GM19239 (cell line): ENCODE results near the gene CDH10.

Source experiments
- DNase-seq: peaks from one replicate; pipeline ENCODE4 v3.0.0; 2011; ENCODE audit warnings: low spot score; ENCODE audit not compliant: insufficient read length
- FAIRE-seq: peaks from 2 replicates; lab custom pipeline; 2011; peaks lifted over from hg19 to GRCh38; lab: Jason Lieb, UNC

Gene CDH10

GRCh38 chr5:24606971-24607370 lies 37.8 kb downstream of the CDH10 start:
- no peak for FAIRE-seq
- no peak for DNase-seq

GRCh38 chr5:24602188-24602587 lies 42.6 kb downstream of the CDH10 start:
- DNase-seq, result no peak
- FAIRE-seq, result no peak

- FAIRE-seq (no peak), DNase-seq (no peak)
Observed at GRCh38 chr5:24598956-24599355, 45.8 kb downstream of the CDH10 start.

DNA sequence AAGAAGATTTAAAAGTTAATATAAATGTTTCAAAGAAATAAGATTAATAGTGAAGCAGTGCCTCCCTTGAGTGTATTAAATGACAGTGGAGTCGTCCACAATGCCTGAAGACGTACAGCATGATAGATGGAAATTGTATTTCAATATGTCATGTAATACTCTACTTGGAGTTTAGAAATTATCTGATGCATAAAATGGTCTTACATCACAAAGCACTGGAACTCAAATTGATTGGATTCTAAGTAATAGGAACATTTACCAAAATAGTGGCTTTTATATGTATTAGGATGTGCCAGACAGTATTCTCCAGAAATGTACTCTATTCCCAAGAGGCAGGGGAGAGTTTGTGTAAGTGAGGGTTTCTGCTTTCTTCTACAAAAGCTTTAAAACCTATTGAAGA lies 49.4 kb downstream of the CDH10 start:
- FAIRE-seq, result no peak
- no peak for DNase-seq

DNA sequence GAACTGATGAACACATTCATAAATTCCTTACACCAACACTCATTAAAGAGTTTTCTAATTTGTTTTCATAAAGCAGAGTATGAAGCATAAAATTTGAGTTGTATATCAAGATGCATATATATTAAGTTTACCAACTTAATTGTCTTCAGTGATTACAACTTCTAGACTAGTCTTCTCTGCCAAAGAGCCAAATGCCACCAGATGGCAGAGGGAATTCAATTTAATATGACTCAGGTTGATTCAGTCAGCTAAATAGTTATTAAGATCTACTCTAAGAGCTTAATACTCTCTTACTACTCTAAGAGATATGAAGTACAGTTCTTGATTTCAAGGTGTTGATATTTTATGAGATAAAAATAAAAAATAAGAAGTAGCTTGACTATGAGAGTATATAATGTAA lies 53.4 kb downstream of the CDH10 start:
- no peak for FAIRE-seq

DNA sequence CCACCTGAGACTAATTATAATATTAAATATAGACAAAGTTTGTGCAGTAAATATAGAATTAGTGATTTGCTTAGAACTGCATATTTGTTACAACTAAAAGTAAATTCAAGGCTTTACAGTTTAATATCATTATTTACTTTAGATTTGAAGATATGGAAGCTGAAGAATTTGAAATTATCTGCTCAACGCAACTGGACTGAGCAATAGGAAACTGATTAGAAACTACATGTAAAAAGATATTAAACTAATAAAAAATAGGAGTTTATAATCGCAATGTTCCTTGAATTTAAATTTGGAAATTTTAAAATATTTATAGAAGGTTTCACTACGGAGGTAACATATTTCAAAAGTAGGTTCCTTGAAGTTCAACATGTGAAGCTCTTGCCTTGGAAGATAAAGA lies 55.2 kb downstream of the CDH10 start:
- FAIRE-seq, result no peak

More for the DNA sequence above, 53.4 kb downstream of the CDH10 start:
- DNase-seq, result no peak

DNA sequence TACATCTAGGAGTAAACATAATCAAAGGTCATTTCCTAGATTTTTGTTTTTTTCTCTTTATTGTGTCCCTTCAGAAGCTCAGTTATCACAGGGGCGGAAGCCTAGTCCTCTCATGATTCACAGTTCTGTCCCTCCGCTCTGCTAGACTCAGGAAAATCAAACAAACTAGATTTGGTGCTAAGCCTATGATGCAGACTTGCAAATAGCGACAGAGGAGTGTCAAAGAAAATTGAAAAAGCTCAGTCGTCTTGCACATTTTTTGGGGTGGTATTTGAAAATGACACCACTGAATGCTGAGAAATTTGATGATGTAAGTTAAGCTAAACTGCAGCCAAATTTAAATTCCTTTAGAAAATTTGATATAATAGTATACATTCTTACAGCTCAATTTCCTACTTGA lies 59.0 kb downstream of the CDH10 start:
- DNase-seq, result no peak
- no peak for FAIRE-seq

More for the DNA sequence above, 55.2 kb downstream of the CDH10 start:
- no peak for DNase-seq

- FAIRE-seq (no peak), DNase-seq (no peak)
Observed at GRCh38 chr5:24571302-24571701, 73.5 kb downstream of the CDH10 start.

DNA sequence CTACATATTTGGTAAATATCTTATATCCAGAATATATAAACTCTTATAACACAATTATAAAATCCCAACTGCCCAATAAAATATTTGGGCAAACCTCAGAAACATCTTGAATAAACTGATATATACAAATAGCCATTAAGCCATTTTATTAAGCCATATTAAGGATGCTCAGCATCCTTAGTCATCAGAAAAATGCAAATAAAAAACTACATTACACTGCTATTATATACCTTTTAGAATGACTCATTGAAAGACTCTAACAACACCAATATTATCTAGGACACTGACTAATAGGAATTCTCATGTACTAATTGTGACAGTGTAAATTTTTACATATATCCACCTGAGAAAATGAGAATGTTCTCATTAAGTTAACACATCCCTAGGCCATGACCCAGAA lies 77.8 kb downstream of the CDH10 start:
- FAIRE-seq (no peak), DNase-seq (no peak)

GRCh38 chr5:24555229-24555628 lies 89.5 kb downstream of the CDH10 start:
- no peak for FAIRE-seq

GRCh38 chr5:24547132-24547531 lies 97.6 kb downstream of the CDH10 start:
- FAIRE-seq (no peak), DNase-seq (no peak)

More at GRCh38 chr5:24555229-24555628, 89.5 kb downstream of the CDH10 start:
- DNase-seq, result no peak

- no peak for DNase-seq
- no peak for FAIRE-seq
Observed at GRCh38 chr5:24539613-24540012, 105.2 kb downstream of the CDH10 start.

- no peak for FAIRE-seq
- DNase-seq, result no peak
Observed at GRCh38 chr5:24538346-24538745, 106.4 kb downstream of the CDH10 start.

DNA sequence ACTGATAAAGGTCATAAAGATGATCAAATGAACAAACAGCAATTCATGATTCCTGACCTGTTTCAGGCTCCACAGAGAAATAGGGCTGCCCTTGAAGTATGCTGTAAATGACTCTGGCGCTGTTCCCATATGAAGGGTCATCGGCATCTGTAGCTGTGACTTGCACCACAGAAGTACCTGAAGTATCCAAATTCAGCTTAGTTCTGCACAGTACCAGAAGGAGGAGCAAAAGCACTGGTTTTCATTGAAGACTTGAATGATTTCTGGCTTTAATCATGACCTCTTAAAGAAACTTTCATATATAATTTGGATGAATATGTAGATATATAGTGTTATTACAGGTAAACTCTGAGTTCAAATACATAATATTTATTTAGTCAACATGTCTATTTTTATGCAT lies 109.1 kb downstream of the CDH10 start:
- FAIRE-seq (no peak), DNase-seq (no peak)

DNA sequence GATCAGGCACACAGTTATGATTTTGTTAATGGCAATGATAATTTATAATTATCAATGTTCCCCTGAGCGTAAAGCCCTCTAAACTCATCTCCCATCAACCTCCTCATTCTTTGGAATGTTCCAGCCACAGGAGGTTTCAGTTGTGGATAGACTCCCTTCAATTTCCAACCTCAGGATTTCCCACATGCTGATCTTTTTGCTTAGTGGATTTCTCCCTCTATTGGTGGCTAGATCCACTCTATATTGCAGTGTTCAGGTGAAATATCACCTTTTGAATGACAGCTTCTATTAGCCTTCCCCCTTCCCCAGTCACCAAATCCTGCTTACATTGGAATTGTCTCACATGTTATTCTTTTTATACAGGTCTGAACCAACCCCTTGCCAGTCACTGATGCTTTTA lies 113.9 kb downstream of the CDH10 start:
- DNase-seq, result no peak
- FAIRE-seq, result no peak

DNA sequence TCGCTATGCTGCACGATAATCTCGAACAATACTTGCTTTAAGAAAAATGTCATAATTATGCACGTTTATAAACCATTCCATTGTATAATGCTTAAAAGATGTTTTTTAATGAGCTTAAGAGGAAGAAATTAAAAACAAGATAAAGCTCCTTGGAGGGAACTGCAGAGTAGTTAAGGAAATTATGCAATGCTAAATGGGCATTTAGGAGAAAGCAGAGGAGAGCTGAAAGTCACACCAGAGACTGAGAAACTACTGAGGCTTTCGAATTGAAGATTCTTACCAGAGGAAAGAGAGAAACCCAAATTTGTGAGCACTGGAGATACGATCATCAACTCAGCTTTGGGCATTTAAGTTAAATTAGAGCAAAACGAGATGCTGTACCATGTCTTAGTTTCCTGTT lies 119.4 kb downstream of the CDH10 start:
- no peak for FAIRE-seq
- DNase-seq, result no peak

DNA sequence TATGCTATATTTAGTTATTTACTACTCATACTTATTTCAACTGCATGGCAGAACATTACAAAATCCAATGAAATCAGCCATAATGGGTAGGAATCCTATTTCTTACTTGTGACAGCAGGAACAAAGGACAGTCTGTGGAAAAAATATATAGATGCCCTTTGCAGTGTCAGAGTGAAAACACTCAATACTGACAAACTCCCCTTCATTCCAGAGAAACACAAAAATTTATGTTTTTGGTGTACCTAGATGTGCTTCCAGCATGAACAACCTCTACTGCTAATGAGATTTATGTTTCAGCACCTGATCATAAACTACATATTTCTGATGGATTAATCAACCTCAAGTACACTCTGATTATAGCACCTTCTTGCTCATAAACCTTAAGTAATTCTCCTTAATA lies 132.4 kb downstream of the CDH10 start:
- no peak for FAIRE-seq
- DNase-seq, result no peak

DNA sequence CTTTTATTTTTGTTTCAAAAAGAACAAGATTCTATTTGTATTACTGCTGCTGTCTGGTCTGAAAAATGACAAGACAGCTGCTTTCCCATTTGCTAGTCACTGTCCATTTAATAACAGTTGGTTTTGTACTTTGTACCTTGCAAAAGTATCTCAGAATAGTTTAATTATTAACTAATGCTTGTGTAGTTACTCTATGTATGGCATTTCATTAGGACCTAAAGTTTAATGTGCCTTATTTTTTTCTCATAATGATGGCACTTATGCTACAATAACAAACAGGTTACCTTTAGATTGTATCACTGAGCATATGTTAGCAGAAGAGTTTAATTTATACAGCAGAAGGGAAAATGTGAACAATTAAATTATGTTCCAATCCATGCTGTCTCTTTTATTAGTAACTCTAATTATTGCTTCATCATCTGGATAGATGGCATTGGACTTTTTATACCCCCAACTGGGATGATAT lies 134.2 kb downstream of the CDH10 start:
- DNase-seq (no peak), FAIRE-seq (no peak)

DNA sequence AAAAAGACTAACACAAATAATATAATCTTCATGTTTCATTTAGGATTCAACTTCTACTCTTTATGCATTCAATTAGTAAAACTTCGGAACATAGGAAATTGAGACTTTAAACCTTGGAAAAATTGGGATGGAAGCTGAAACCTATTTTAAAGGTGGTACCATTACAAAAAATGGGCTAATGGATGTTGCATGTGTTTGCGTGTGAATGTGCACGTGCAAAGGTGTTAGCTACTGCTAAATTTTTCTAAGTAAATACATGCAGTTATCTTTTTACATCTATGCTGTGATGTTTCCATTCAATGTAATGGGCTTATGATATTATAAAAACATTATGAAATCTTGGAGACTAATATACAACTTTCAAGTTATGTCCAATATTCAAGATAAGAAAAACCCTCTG lies 134.8 kb downstream of the CDH10 start:
- DNase-seq (no peak), FAIRE-seq (no peak)

GRCh38 chr5:24505258-24505657 lies 139.5 kb downstream of the CDH10 start:
- DNase-seq, result no peak
- no peak for FAIRE-seq

- FAIRE-seq, result no peak
Observed at GRCh38 chr5:24497591-24498157, 147.1 kb downstream of the CDH10 start.

DNA sequence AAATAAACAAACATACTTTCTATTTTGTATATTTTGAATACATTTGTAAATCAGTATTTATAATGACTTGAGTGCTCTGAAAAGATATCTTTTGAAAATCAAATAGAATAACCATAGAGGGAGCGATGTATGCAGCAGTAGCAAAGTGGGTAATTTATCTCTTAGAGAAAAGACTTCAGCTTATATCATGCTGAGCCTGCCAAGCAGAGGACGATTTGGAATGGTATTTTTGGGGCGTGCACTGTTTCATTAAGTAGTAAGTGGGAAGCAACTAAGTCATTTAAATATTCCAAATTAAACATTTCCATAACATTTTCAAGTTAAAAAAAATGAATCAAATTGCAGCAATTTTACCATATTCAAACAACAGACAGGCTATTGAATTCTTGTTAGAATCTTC lies 147.6 kb downstream of the CDH10 start:
- DNase-seq (no peak), FAIRE-seq (no peak)

More at GRCh38 chr5:24497591-24498157, 147.1 kb downstream of the CDH10 start:
- DNase-seq, result no peak

DNA sequence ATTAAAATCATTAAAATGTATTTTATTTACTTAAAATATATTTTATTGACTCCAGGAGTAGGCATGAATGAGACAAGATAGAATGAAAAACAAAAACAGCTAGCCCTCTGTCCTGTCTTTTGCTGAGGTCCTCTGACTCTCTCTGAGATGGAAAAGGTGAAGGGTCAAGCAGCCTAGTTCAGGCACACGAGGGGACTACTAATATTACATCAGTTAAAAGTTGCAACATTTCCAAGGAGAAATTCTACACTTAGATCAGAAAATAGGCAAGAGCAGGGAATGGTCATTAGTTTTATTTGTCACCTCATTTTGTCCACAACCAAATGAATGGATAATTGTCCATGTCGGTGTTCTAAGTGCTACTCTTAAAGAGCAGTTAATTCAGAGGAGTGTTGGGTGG lies 148.5 kb downstream of the CDH10 start:
- FAIRE-seq (no peak), DNase-seq (no peak)
